DMS153 (cell line): ENCODE measurements around the gene ANKRD13B.
A peak's percentile ranks its signal among the peaks of the same experiment; 100 is the strongest.
"Not testable (repeated sequence)": the region's sequence is repeated elsewhere in the genome, so short reads cannot be mapped to it uniquely, and the experiment has no call there.

Source experiments
- DNase-seq: peaks from one replicate; lab custom pipeline; 2025; lab: John Stamatoyannopoulos, UW

ANKRD13B gene

GRCh38 chr17:29642171-29642611 is 49.3 kb downstream of the ANKRD13B start:
- peak; percentile 43 for DNase-seq

GRCh38 chr17:29643817-29644160 is 50.9 kb downstream of the ANKRD13B start:
- no peak for DNase-seq

- DNase-seq = no peak
These were observed 52.7 kb downstream of the ANKRD13B start for GRCh38 chr17:29645515-29646051.

GRCh38 chr17:29648005-29648404 is 55.1 kb downstream of the ANKRD13B start:
- DNase-seq = no peak

GRCh38 chr17:29649359-29649758 is 56.4 kb downstream of the ANKRD13B start:
- no peak for DNase-seq

GRCh38 chr17:29650396-29650795 is 57.5 kb downstream of the ANKRD13B start:
- no peak for DNase-seq

GRCh38 chr17:29651913-29652312 is 59.0 kb downstream of the ANKRD13B start:
- not testable (repeated sequence) for DNase-seq

- no peak for DNase-seq
These were observed 60.0 kb downstream of the ANKRD13B start for GRCh38 chr17:29652976-29653375.

- no peak for DNase-seq
These were observed 61.2 kb downstream of the ANKRD13B start for GRCh38 chr17:29653995-29654714.

GRCh38 chr17:29655323-29655722 is 62.4 kb downstream of the ANKRD13B start:
- DNase-seq = no peak

- DNase-seq = no peak
These were observed 66.2 kb downstream of the ANKRD13B start for GRCh38 chr17:29659155-29659554.

- peak; percentile 24 for DNase-seq
These were observed 68.3 kb downstream of the ANKRD13B start for GRCh38 chr17:29661213-29661612.

GRCh38 chr17:29663155-29663554 is 70.2 kb downstream of the ANKRD13B start:
- DNase-seq = peak; percentile 2
